Muscle layer of duodenum (tissue), 2 donors: Measurements from ENCODE around the gene DLG2.

Experiments used
- H3K27ac ChIP-seq: one replicate; pipeline ENCODE4 v1.7.0; 2013; ENCODE audit warnings: mild to moderate bottlenecking, low read length
- H3K27me3 ChIP-seq: one replicate; pipeline ENCODE4 v1.7.0; 2013; ENCODE audit warnings: low read depth, mild to moderate bottlenecking, control low read depth, low read length
- H3K36me3 ChIP-seq, 2 donors: one replicate each; pipeline ENCODE4 v1.7.0; 2013; ENCODE audit warnings: low read length in 2 of 2, control low read depth in 1 of 2, mild to moderate bottlenecking in 1 of 2; ENCODE audit not compliant: insufficient read depth in 2 of 2, control insufficient read depth in 1 of 2
- H3K4me1 ChIP-seq, 2 donors: one replicate each; pipeline ENCODE4 v1.7.0; 2013; ENCODE audit warnings: low read length in 2 of 2, mild to moderate bottlenecking in 2 of 2, control low read depth in 1 of 2, moderate library complexity in 1 of 2; ENCODE audit not compliant: insufficient read depth in 2 of 2, control insufficient read depth in 1 of 2
- H3K4me3 ChIP-seq, 2 donors: one replicate each; pipeline ENCODE4 v1.7.0; 2013; ENCODE audit warnings: low read length in 2 of 2, low read depth in 1 of 2, mild to moderate bottlenecking in 1 of 2
- H3K9me3 ChIP-seq, 2 donors: one replicate each; pipeline ENCODE4 v1.7.0; 2013; ENCODE audit warnings: low read length in 2 of 2, control low read depth in 1 of 2, mild to moderate bottlenecking in 1 of 2; ENCODE audit not compliant: control insufficient read depth in 1 of 2
- donor health status: healthy.

Gene DLG2

DNA sequence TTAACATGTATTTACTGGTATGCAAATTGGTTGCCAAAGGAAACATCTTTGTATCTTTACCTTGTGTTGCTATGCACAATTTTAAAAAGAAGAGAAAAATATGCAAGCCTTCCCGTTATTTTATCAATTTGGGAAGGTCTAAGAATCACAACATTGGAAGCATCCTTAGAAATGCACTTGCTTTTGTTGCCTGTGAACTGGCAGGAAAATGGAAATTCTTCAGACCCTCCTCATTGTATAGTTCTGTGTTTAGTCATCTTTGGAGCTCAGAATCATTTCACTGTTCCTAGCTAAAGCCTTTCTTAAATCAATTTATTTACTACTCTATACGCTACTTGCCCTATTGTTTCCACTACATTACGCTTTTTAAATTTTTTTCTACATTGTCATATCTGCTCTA is 574.5 kb downstream of the DLG2 start:
- H3K4me1 ChIP-seq: no peaks in the 10 kb centered on the region
- no peak overlapping the region for H3K4me3 ChIP-seq
- no peaks in the 10 kb centered on the region for H3K9me3 ChIP-seq
- H3K27ac ChIP-seq: no peak overlapping the region
- H3K27me3 ChIP-seq: no peaks in the 10 kb centered on the region
- no peaks in the 10 kb centered on the region for H3K36me3 ChIP-seq

- Histone ChIP-seq H3K4me1 (no peaks in the 10 kb centered on the region), H3K27me3 (no peaks in the 10 kb centered on the region), H3K27ac (no peak overlapping the region), H3K36me3 (no peaks in the 10 kb centered on the region), H3K9me3 (no peaks in the 10 kb centered on the region), H3K4me3 (no peak overlapping the region)
Measured at GRCh38 chr11:85048801-85049200, 578.3 kb downstream of the DLG2 start.

DNA sequence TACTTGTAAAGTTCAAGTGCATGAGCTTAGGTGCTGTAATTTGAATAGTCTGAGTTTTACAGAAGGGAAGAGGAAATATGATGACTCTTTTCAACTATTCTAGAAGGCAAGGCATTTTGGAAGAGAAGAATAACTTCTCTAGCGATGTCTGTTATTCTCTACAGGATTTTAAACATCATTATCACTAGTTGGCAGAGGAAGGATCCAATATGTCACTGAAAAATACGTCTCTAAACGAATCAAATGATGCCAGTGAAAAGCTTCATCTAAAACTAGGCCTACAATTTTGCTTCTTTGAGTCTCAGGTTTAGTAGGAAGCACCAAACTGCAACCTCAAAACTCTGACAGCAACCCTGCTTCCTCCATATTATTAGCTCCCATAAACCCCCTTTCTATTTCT is 581.4 kb downstream of the DLG2 start:
- Histone ChIP-seq H3K9me3 (no peaks in the 10 kb centered on the region), H3K36me3 (no peaks in the 10 kb centered on the region), H3K27me3 (no peaks in the 10 kb centered on the region), H3K27ac (no peak overlapping the region), H3K4me1 (no peaks in the 10 kb centered on the region), H3K4me3 (no peak overlapping the region)

GRCh38 chr11:85044911-85045310 is 582.2 kb downstream of the DLG2 start:
- H3K4me1 ChIP-seq: no peaks in the 10 kb centered on the region
- no peaks in the 10 kb centered on the region for H3K9me3 ChIP-seq

GRCh38 chr11:85042361-85042760 is 584.8 kb downstream of the DLG2 start:
- H3K4me1 ChIP-seq: no peaks in the 10 kb centered on the region
- no peaks in the 10 kb centered on the region for H3K9me3 ChIP-seq
- no peaks in the 10 kb centered on the region for H3K27me3 ChIP-seq
- no peak overlapping the region for H3K4me3 ChIP-seq
- H3K27ac ChIP-seq: no peak overlapping the region
- H3K36me3 ChIP-seq: no peaks in the 10 kb centered on the region

More at GRCh38 chr11:85044911-85045310, 582.2 kb downstream of the DLG2 start:
- Histone ChIP-seq H3K27ac (no peak overlapping the region), H3K27me3 (no peaks in the 10 kb centered on the region), H3K4me3 (no peak overlapping the region), H3K36me3 (no peaks in the 10 kb centered on the region)

GRCh38 chr11:85040166-85040565 is 587.0 kb downstream of the DLG2 start:
- Histone ChIP-seq H3K4me3 (no peak overlapping the region), H3K27ac (no peak overlapping the region), H3K27me3 (no peaks in the 10 kb centered on the region), H3K9me3 (no peaks in the 10 kb centered on the region), H3K4me1 (no peaks in the 10 kb centered on the region), H3K36me3 (no peaks in the 10 kb centered on the region)

GRCh38 chr11:85029964-85030363 is 597.2 kb downstream of the DLG2 start:
- Histone ChIP-seq H3K27me3 (no peaks in the 10 kb centered on the region), H3K4me3 (no peak overlapping the region), H3K27ac (no peak overlapping the region), H3K4me1 (no peaks in the 10 kb centered on the region), H3K9me3 (no peaks in the 10 kb centered on the region), H3K36me3 (no peaks in the 10 kb centered on the region)

DNA sequence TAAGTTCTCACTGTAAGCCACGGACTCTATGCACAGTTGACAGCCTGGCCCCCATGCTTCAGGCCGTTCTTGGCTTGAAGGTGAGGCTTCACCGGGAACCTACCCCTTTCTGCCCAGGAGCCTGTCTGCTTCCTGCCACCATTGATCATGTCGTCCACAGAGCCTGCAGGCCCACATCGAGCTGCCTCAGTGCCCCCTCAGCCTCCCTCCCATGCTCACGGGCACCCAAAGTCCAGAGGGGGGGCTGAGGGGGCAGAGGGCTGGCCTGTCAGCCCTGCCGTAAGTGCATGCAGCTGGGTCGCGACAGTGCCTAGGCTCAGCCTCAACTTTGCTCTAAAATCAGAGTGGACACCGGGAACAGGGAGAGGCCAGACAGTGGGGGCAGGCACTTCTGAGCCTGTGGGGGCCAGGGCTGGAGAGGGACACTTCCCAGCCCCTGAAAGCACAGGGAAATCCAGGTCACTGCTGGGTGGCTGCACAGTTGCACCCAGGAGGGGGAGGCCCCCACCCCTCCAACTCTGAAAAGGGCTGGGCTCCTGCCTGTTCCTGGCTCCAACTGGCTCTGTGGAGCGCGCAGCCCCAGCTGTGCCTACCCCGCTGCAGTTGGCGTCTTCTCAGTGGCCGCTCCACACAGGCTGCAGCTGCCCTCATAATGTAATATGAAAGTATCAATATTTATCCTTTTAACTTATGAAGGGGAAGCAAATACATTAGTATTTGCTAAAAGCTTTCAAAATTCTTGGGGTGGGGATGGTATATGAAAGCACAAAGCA is 598.6 kb downstream of the DLG2 start:
- no peaks in the 10 kb centered on the region for H3K27me3 ChIP-seq
- H3K4me1 ChIP-seq: no peaks in the 10 kb centered on the region
- H3K4me3 ChIP-seq: no peak overlapping the region
- H3K27ac ChIP-seq: no peak overlapping the region
- no peaks in the 10 kb centered on the region for H3K36me3 ChIP-seq
- H3K9me3 ChIP-seq: no peaks in the 10 kb centered on the region

DNA sequence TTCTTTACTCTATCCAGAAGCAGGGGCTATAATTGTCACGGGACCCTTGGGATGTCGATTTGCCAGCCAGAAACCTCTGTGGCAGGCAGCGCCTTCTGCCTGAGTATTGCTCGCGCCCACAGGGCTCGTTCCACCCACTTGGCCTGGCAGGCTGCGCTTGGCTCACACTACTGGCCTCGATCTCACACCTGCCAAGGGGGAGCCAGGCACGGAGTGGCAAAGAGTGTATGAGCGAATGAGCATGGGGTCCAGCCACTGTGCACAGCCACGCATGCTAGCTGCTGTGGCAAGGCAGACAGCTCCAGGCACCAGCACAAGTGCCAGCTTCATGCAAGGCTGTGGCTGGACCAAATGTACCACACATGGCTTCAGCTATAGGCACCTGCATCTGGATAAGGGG is 599.8 kb downstream of the DLG2 start:
- H3K27me3 ChIP-seq: no peaks in the 10 kb centered on the region
- no peak overlapping the region for H3K27ac ChIP-seq
- no peaks in the 10 kb centered on the region for H3K4me1 ChIP-seq
- no peak overlapping the region for H3K4me3 ChIP-seq
- no peaks in the 10 kb centered on the region for H3K36me3 ChIP-seq
- H3K9me3 ChIP-seq: no peaks in the 10 kb centered on the region

GRCh38 chr11:85021058-85021457 is 606.1 kb downstream of the DLG2 start:
- Histone ChIP-seq H3K4me1 (no peaks in the 10 kb centered on the region), H3K27ac (no peak overlapping the region), H3K27me3 (no peaks in the 10 kb centered on the region), H3K4me3 (no peak overlapping the region), H3K9me3 (no peaks in the 10 kb centered on the region), H3K36me3 (no peaks in the 10 kb centered on the region)

- H3K27ac ChIP-seq: no peak overlapping the region
- H3K36me3 ChIP-seq: no peaks in the 10 kb centered on the region
- no peak overlapping the region for H3K4me3 ChIP-seq
- no peaks in the 10 kb centered on the region for H3K27me3 ChIP-seq
- no peaks in the 10 kb centered on the region for H3K4me1 ChIP-seq
- peaks cover 0 to 4% of the 10 kb centered on the region in 2 donors for H3K9me3 ChIP-seq
Measured at GRCh38 chr11:84993386-84993785, 633.8 kb downstream of the DLG2 start.

DNA sequence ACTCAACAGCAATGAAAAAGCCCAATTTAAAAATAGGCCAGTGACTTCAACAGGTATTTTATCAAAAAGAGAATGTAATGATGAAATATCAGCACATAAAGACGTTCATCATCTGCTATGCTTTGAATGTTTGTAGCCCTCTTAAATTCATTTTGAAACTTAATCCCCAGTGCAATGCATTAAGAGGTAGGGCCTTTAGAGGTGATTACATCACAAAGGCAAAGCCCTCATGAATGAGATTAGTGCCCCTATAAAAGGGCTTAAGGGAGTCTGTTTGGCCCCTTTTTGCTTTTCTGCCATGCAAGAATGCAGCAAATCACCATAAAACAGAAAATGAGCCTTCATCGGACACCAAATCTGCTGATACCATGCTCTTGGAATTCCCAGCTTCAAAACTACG is 637.0 kb downstream of the DLG2 start:
- H3K36me3 ChIP-seq: no peaks in the 10 kb centered on the region
- H3K27ac ChIP-seq: no peak overlapping the region
- H3K4me1 ChIP-seq: no peaks in the 10 kb centered on the region
- H3K27me3 ChIP-seq: no peaks in the 10 kb centered on the region
- H3K9me3 ChIP-seq: peaks cover 0 to 10% of the 10 kb centered on the region in 2 donors
- no peak overlapping the region for H3K4me3 ChIP-seq
